IPS-20b (cell line): ENCODE measurements around the gene RPS16.

Source experiments
- H3K27ac ChIP-seq: one replicate; pipeline ENCODE4 v1.5.1; 2013; ENCODE audit warnings: low read length
- H3K27me3 ChIP-seq: 2 replicates; pipeline ENCODE4 v1.6.1; 2013; ENCODE audit warnings: mild to moderate bottlenecking, low read length, inconsistent platforms; ENCODE audit not compliant: insufficient read depth
- H3K36me3 ChIP-seq: 2 replicates; pipeline ENCODE4 v1.6.1; 2013; ENCODE audit warnings: low read depth, mild to moderate bottlenecking, inconsistent platforms, low read length, moderate library complexity; ENCODE audit not compliant: insufficient read depth
- H3K4me1 ChIP-seq: 2 replicates; pipeline ENCODE4 v1.6.1; 2013; ENCODE audit warnings: mild to moderate bottlenecking, control low read depth, inconsistent platforms, low read length, moderate library complexity; ENCODE audit not compliant: insufficient read depth
- H3K4me3 ChIP-seq: 2 replicates; pipeline ENCODE4 v1.5.1; 2013; ENCODE audit warnings: mild to moderate bottlenecking, low read length, inconsistent platforms
- H3K9ac ChIP-seq: 2 replicates; pipeline ENCODE4 v1.6.1; 2013; ENCODE audit warnings: low read depth, mild to moderate bottlenecking, inconsistent platforms, low read length, moderate library complexity
- H3K9me3 ChIP-seq: 2 replicates; pipeline ENCODE4 v1.6.1; 2013; ENCODE audit warnings: mild to moderate bottlenecking, low read depth, low read length, inconsistent platforms; ENCODE audit not compliant: insufficient read depth

The RPS16 gene

DNA sequence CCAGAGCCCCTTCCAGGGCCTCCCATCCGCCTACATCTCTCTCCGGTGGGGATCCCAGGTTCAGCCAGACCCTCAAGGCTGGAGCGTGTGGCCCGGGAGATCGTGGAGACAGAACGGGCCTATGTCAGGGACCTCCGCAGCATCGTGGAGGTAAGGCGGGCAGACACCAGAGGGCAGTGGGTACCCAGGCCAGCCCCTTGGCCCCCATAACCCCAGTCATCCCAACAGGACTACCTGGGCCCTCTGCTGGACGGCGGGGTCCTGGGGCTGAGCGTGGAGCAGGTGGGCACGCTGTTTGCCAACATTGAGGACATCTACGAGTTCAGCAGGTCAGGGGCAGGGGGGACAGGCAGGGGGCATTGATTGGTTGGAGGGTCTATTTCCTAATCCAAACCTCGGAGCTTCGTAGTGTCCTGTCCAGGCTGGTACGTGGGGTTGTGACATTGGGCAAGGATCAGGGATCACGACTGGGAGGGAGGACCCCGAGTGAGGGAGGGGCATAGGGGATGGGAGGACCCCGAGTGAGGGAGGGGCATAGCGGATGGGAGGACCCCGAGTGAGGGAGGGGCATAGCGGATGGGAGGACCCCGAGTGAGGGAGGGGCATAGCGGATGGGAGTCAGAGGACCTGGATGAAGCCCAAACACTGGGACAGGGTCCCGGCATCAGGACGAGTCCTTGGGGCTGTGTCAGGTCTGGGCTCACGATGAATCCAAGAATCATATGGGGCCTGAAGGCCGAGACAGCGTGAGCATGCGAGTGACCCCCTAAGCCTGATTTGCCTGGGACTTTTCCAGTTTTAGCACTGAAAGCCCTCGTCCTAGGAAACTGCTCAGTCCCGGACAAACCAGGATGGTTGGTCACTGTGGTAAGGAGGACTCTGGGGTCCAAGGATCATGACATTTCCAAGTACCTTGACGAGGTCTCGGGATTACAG is 20.4 kb downstream of the RPS16 start:
- H3K9ac ChIP-seq = peak overlapping the region; percentile 99; the same call in 1 of the 2 replicates
- H3K36me3 ChIP-seq = peaks cover 44% of the 10 kb centered on the region
- peak overlapping the region; percentile 93; the same call in 1 of the 2 replicates for H3K4me3 ChIP-seq

DNA sequence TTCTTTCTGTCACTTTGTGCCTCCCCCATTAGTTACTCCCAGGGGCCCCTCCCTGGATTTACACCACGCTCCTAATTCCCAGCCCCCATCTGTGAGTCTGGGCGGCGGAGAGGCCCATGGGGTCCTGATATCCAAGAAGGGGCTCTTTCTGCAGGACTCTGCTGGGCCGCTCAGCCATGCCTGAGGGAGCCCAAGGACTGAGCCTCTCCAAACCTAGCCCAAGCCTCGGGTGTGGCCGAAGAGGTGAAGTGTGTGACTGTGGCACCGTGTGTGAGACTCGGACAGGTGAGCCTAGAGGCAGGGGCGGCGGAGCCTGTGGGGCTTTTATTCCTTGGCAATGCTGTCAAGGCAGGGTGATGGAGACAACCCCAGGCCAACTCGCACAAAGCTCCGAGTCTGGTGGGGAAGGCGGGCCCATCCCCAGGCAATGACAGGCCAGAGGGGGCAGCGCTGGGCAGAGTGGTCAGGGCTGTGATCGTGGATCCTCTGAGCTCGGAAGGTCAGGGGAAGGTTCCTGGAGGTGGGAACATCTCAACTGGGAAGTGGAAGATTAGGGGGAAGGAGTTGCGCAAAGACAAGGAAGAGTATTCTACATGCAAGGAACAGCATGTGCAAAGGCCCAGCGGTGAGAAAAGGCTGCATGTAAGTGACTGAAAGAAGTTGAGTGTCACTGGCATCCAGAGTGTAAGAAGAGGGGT is 21.7 kb downstream of the RPS16 start:
- Histone ChIP-seq H3K4me1 (peaks cover 16% of the 10 kb centered on the region), H3K36me3 (peaks cover 33% of the 10 kb centered on the region), H3K9ac (peak overlapping the region; percentile 99), H3K27me3 (no peaks in the 10 kb centered on the region), H3K27ac (peak overlapping the region; percentile 40), H3K9me3 (no peaks in the 10 kb centered on the region), H3K4me3 (peak overlapping the region; percentile 93)

More for the DNA sequence above, 20.4 kb downstream of the RPS16 start:
- Histone ChIP-seq H3K27me3 (no peaks in the 10 kb centered on the region), H3K9me3 (no peaks in the 10 kb centered on the region), H3K4me1 (peaks cover 16% of the 10 kb centered on the region), H3K27ac (no peak overlapping the region)

DNA sequence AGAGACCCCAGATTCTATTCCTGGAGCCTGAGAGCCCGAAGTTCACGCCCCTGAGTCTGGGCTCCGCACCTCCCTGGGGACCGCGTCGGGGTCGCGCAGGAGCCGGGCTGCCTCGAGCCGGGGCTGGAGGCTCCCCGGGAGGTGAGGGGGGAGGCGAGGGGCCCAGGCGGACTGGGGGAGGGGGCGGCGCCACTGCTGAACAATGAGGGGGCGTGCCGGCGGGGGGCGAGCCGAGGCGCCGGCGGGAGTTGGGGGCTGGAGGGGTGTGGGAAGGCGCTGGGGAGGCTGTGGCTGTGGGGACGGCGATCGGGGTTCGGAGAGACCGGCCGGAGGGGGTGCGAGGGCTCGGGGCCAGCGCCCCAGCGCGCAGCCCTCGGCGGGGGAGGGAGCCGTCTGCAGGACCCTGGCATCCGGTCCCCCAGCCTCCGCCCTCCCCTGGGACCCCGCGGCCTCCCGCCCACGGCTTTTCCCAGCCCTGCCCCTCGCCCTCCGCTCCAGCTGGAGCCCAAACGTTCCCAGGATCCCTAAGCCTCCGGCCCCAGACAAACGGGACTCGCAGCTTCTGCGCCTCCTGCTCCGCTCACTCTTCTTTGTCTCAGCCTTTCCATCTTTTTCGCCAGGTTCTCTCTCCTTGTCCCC is 22.4 kb downstream of the RPS16 start:
- peak overlapping the region; percentile 80 for H3K27ac ChIP-seq
- peak overlapping the region; percentile 93 for H3K4me3 ChIP-seq
- no peaks in the 10 kb centered on the region for H3K27me3 ChIP-seq
- H3K9me3 ChIP-seq = no peaks in the 10 kb centered on the region
- peaks cover 21% of the 10 kb centered on the region for H3K4me1 ChIP-seq
- H3K9ac ChIP-seq = peak overlapping the region; percentile 99
- peaks cover 31% of the 10 kb centered on the region for H3K36me3 ChIP-seq

DNA sequence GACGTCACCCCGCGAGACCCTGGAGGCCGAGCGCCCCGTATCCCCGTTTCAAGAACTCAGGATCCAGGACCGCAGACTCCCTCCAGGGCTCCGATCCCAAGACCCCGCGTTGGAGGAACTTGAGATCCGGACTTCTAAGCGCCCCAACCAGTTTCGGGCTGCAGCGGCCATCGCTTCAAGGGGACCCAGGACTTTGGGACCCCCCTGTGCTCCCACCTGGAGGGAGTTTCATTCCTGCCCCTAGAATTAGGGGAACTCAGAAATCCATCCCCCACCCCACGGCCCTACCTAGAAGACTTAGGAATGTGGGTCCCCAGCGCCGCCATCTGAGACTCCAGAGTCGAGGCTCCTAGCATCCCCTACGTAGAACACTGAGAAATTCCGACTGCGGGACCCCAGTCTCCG is 22.9 kb downstream of the RPS16 start:
- H3K27me3 ChIP-seq = no peaks in the 10 kb centered on the region
- peaks cover 21% of the 10 kb centered on the region for H3K4me1 ChIP-seq
- H3K4me3 ChIP-seq = peak overlapping the region; percentile 93
- peaks cover 30% of the 10 kb centered on the region for H3K36me3 ChIP-seq
- H3K27ac ChIP-seq = peak overlapping the region; percentile 80
- no peaks in the 10 kb centered on the region for H3K9me3 ChIP-seq
- peak overlapping the region; percentile 99 for H3K9ac ChIP-seq

DNA sequence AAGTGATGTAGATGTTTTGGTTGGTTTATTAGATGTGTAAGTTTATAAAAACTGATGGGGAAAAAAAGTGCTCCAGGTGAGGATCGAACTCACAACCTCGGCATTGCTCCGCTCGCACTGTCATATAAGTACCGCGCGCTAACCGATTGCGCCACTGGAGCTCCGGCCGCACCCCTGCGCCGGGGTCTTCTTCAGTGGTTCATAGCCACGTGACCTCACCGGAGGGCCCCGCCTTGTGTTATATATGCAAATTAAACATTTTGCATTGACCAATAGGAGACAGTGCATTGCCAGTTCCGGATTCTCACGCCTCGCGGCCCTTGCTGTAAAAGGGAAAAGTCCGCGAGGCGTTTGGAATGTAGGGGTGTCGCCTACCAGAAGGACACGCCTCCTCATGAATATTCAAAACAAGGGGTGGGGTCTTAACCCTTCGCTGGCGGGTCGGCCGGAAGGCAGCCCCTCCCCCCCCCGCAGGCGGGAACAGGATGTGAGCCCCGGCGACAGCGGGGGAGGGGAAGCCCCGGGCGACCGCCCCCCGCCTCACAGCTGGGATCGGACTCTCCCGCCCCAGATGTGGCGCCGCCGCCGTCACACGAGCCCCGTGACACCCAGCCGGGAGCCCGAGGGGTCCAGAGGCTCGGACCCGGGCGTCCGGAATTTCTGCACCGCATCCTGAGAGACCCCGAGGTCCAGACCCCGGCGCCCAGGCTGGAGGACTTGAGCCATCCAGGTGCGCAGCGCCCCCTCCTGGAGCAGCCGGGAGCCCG is 23.5 kb downstream of the RPS16 start, which contains the start of gene PLEKHG2:
TSS of gene PLEKHG2 (plus strand) at position 570 of the 767 bp plus-strand sequence. CDS start 1,418 bp downstream, outside the sequence.
- Histone ChIP-seq H3K27ac (peak within 1 kb of the TSS; percentile 80), H3K9me3 (no peaks in the 10 kb centered on the region), H3K36me3 (peaks cover 27% of the 10 kb centered on the region), H3K4me3 (peak within 1 kb of the TSS; percentile 93), H3K27me3 (no peaks in the 10 kb centered on the region; the same call in 1 of the 2 replicates), H3K9ac (peak within 1 kb of the TSS; percentile 99), H3K4me1 (peaks cover 21% of the 10 kb centered on the region)

DNA sequence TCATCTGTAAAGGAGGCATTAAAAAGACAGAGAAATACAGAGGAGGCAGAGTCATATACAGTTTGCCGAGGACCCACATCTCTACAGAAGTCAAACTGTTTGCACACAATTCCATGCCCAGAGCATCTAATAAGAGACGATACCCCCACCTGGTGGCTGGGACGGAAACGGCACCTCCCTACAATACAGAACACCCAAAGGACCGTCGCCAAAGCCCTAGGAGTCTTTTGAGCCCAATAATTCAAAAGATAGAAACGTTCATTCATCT is 24.0 kb downstream of the RPS16 start:
- Histone ChIP-seq H3K27ac (peak overlapping the region; percentile 10), H3K36me3 (peaks cover 22% of the 10 kb centered on the region), H3K4me3 (peak overlapping the region; percentile 71), H3K27me3 (no peaks in the 10 kb centered on the region; the same call in 1 of the 2 replicates), H3K4me1 (peaks cover 21% of the 10 kb centered on the region), H3K9ac (peak overlapping the region; percentile 35; the same call in 1 of the 2 replicates), H3K9me3 (no peaks in the 10 kb centered on the region)

DNA sequence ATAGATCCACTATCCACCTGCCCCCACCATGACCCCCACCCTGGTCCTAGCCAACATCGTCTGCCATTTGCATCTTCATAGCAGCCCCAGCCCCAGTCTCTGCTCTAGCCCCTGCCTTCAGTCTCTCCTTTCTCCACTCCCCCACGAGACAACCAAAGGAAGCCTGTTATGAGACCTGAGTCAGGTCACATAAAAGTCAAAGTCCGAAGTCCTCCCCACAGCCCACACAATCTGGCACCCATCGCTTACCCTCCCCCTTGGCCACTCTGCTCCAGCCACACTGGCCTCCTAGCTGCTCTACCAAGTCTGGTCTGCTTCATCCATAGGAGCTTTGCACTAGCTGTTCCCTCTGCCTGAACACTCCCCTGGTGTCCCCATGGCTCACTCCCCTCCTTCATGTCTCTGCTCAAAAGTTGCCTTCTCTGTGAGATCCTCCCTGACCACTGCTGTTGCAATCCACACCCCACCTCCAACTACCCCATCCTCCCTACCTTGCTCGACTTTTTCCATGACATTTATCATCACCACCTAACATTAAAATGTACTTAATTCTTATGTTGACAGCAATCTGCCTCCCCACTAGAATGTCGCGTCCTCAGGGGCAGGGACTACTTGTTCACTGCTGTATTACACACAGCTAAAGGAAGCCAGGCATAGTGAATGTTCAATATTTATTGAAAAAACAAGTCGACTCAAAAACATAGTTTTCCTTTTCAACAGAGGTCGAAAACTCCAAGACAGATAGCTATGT is 24.5 kb downstream of the RPS16 start:
- Histone ChIP-seq H3K4me1 (peaks cover 21% of the 10 kb centered on the region), H3K27ac (peak overlapping the region; percentile 10)

DNA sequence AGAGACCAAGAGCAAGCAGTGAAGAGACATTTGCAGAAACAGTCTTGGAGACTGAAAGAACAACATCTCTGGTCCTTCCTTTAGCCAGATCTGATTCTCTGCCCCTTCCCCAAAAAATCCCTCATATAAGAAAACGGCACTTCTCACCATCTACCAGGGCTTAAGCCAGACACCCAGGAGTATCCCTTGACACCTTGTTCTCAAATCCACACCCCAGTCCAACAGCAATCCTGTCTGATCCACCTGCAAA is 25.0 kb downstream of the RPS16 start:
- Histone ChIP-seq H3K27ac (peak overlapping the region; percentile 6), H3K9me3 (no peaks in the 10 kb centered on the region), H3K27me3 (no peaks in the 10 kb centered on the region; the same call in 1 of the 2 replicates), H3K36me3 (peaks cover 12% of the 10 kb centered on the region), H3K9ac (peak overlapping the region; percentile 97; the same call in 1 of the 2 replicates), H3K4me3 (peak overlapping the region; percentile 92), H3K4me1 (peaks cover 26% of the 10 kb centered on the region)

More for the DNA sequence above, 24.5 kb downstream of the RPS16 start:
- peaks cover 17% of the 10 kb centered on the region for H3K36me3 ChIP-seq
- no peaks in the 10 kb centered on the region; the same call in 1 of the 2 replicates for H3K27me3 ChIP-seq
- H3K9ac ChIP-seq = peak overlapping the region; percentile 33; the same call in 1 of the 2 replicates
- H3K9me3 ChIP-seq = no peaks in the 10 kb centered on the region
- peak overlapping the region; percentile 92; the same call in 1 of the 2 replicates for H3K4me3 ChIP-seq

DNA sequence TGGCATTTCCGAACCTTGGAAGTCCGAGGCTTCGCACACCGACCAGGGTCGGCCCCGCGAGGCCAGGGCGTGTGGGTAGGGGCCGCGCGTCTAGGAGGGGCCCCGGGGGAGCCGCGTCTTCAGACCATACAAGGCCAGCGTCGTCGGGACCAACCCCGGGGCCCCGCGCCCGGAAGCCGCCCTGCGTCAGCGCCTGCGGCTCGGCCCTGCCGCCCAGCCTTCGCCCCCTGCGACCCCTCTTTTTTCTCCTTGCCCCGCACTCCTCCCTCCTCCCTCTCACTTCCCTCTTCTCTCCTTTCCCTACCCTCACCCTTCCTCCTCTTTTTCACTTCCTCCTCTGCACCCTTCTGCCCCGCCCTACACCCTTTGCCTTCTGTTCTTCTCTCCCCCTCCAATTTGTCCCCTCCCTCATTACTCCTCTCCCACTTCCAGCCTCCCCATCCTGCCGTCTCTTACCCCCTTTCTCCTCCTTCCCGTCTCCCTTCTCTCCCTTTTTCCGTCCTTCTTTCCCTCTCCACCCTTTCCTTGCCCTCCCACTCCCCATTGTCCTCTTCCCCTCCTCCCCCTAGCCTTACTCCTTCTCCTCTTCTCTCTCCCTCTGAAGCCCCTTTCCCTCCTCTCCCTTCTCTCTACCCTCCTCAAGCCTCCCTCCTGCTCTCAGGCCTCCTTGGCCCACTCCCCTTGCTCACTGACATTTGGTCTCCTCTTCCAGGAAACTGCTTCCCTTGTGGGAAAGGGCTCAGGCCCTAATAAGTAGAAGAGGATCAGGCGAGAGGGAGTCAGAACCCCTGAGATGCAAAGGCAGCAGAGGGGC is 25.5 kb downstream of the RPS16 start:
- Histone ChIP-seq H3K4me3 (peak overlapping the region; percentile 92), H3K9ac (peak overlapping the region; percentile 97)

More for the DNA sequence above, 25.5 kb downstream of the RPS16 start:
- Histone ChIP-seq H3K9me3 (no peaks in the 10 kb centered on the region), H3K36me3 (peaks cover 9% of the 10 kb centered on the region), H3K27ac (peak overlapping the region; percentile 6), H3K4me1 (peaks cover 31% of the 10 kb centered on the region), H3K27me3 (no peaks in the 10 kb centered on the region; the same call in 1 of the 2 replicates)
